Measurements from ENCODE around the gene PZP. TPM values are rescaled to one million over a fixed set of nuclear protein-coding genes. Genes with fewer than 3 reads are reported as not detected.

The PZP gene
- total RNA-seq, 1 experiment from 2014 or later = not detected

GRCh38 chr12:9135903-9136310 lies 72.3 kb downstream of the PZP start:
- BruUV-seq (replicated peaks) = no TSS peak
- Mint-ChIP-seq H3K27ac (ENCODE audit: unreplicated experiment) (no peak overlapping the region), H3K36me3 (ENCODE audit: insufficient read depth, unreplicated experiment) (peaks cover 9% of the 10 kb centered on the region), H3K27me3 (ENCODE audit: insufficient read depth, unreplicated experiment) (no peaks in the 10 kb centered on the region), H3K9me3 (ENCODE audit: unreplicated experiment) (peaks cover 70% of the 10 kb centered on the region), H3K4me3 (ENCODE audit: unreplicated experiment) (no peak overlapping the region), H3K4me1 (ENCODE audit: low read depth, unreplicated experiment) (peaks cover 23% of the 10 kb centered on the region)
- no peaks in the 10 kb centered on the region for H3K27me3 ChIP-seq (replicated peaks; ENCODE audit: control insufficient read depth, insufficient read depth, low read length)
- H3K36me3 ChIP-seq (ENCODE audit: control insufficient read depth, insufficient read depth, low read length) = no peaks in the 10 kb centered on the region
- H3K4me1 ChIP-seq = peaks cover 44% of the 10 kb centered on the region
- no peak for TF ChIP-seq CTCF (IDR thresholded peaks at IDR 0.05; ENCODE audit: insufficient read depth in 1 of 2, low read depth in 1 of 2, low read length in 1 of 2, severe bottlenecking in 1 of 2, unreplicated experiment in 1 of 2)
- CTCF ChIA-PET = interaction anchor here (0.8 to 1.1 kb wide), 2 partner anchors 71 to 72 kb away, joined by 4 to 5 read pairs; no protein-coding TSS in a partner anchor
- H3K9me3 ChIP-seq = peaks cover 31% of the 10 kb centered on the region
- no peak for DNase-seq
- POLR2A ChIA-PET = interaction anchor here (1.0 kb wide), 1 partner anchor 22 kb away, joined by 5 read pairs; no protein-coding TSS in a partner anchor
- no peak overlapping the region for H3K4me3 ChIP-seq (ENCODE audit: low read depth, low read length)
- intact Hi-C loops (cut with micrococcal nuclease; ENCODE audit: unreplicated experiment) = no loop called here

DNA sequence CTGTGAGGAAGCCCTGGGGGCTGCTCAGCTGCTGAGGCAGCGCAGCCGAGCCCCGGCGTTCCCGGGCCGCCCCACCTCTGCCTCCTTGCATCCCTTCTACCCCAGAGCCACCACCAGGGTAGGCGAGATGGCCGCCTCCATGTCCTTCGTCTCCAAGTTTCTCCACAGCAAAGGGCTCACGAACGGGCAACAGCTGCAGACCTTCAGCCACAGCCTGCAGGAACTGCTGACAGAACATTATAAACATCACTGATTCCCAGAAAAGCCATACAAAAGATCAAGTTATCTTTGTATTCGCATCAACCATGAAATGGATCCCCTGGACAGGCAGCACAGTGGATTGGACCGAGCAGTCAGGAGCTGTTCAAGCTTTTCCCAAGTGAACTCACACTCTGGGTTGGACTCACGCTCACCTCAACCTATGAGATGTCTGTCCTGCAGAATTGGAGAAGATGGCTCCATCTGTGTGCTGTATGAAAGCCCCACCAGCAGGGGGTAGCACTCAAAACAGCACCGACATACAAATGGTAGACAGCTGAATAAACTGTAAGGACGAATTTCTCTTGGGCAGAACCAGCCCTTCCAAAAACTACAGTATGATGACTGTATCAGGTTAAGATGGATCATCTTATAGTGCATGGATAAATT lies 73.1 kb downstream of the PZP start:
- ChIA-PET POLR2A (interaction anchor here (1.0 kb wide), 1 partner anchor 21 kb away, joined by 5 read pairs; no protein-coding TSS in a partner anchor), CTCF (interaction anchor here (0.8 to 1.1 kb wide), 2 partner anchors 70 to 71 kb away, joined by 4 to 5 read pairs; no protein-coding TSS in a partner anchor)
- no TSS peak for BruUV-seq (replicated peaks)
- peaks cover 28% of the 10 kb centered on the region for H3K9me3 ChIP-seq
- H3K4me1 ChIP-seq = peaks cover 40% of the 10 kb centered on the region
- peak in 1 of 2 experiments; percentile 29 for TF ChIP-seq CTCF (IDR thresholded peaks at IDR 0.05; ENCODE audit: insufficient read depth in 1 of 2, low read depth in 1 of 2, low read length in 1 of 2, severe bottlenecking in 1 of 2, unreplicated experiment in 1 of 2)
- Mint-ChIP-seq H3K4me3 (ENCODE audit: unreplicated experiment) (no peak overlapping the region), H3K9me3 (ENCODE audit: unreplicated experiment) (peaks cover 78% of the 10 kb centered on the region), H3K4me1 (ENCODE audit: low read depth, unreplicated experiment) (peaks cover 23% of the 10 kb centered on the region), H3K27ac (ENCODE audit: unreplicated experiment) (peak overlapping the region; percentile 31), H3K36me3 (ENCODE audit: insufficient read depth, unreplicated experiment) (peaks cover 9% of the 10 kb centered on the region), H3K27me3 (ENCODE audit: insufficient read depth, unreplicated experiment) (no peaks in the 10 kb centered on the region)
- no peak overlapping the region for H3K4me3 ChIP-seq (ENCODE audit: low read depth, low read length)
- no peak for DNase-seq
- H3K27me3 ChIP-seq (replicated peaks; ENCODE audit: control insufficient read depth, insufficient read depth, low read length) = no peaks in the 10 kb centered on the region
- no peaks in the 10 kb centered on the region for H3K36me3 ChIP-seq (ENCODE audit: control insufficient read depth, insufficient read depth, low read length)
- intact Hi-C loops (cut with micrococcal nuclease; ENCODE audit: unreplicated experiment) = no loop called here

- intact Hi-C loops (cut with micrococcal nuclease; ENCODE audit: unreplicated experiment) = loop anchor here (2.0 kb wide), 1 partner anchor 19 kb away; the partner anchor contains the start of gene A2M
- Mint-ChIP-seq H3K9me3 (ENCODE audit: unreplicated experiment) (peaks cover 69% of the 10 kb centered on the region), H3K36me3 (ENCODE audit: insufficient read depth, unreplicated experiment) (peaks cover 5% of the 10 kb centered on the region), H3K4me1 (ENCODE audit: low read depth, unreplicated experiment) (peaks cover 23% of the 10 kb centered on the region), H3K27me3 (ENCODE audit: insufficient read depth, unreplicated experiment) (no peaks in the 10 kb centered on the region), H3K4me3 (ENCODE audit: unreplicated experiment) (no peak overlapping the region), H3K27ac (ENCODE audit: unreplicated experiment) (peak overlapping the region; percentile 48)
- H3K4me1 ChIP-seq = peaks cover 39% of the 10 kb centered on the region
- no peak for TF ChIP-seq CTCF (IDR thresholded peaks at IDR 0.05; ENCODE audit: insufficient read depth in 1 of 2, low read depth in 1 of 2, low read length in 1 of 2, severe bottlenecking in 1 of 2, unreplicated experiment in 1 of 2)
- peaks cover 19% of the 10 kb centered on the region for H3K9me3 ChIP-seq
- H3K4me3 ChIP-seq (ENCODE audit: low read depth, low read length) = no peak overlapping the region
- H3K36me3 ChIP-seq (ENCODE audit: control insufficient read depth, insufficient read depth, low read length) = no peaks in the 10 kb centered on the region
- no TSS peak for BruUV-seq (replicated peaks)
- POLR2A ChIA-PET = no interaction called here
- no peak for DNase-seq
- CTCF ChIA-PET = interaction anchor here (1.5 kb wide), 1 partner anchor 69 kb away, joined by 3 read pairs; no protein-coding TSS in a partner anchor
- H3K27me3 ChIP-seq (replicated peaks; ENCODE audit: control insufficient read depth, insufficient read depth, low read length) = no peaks in the 10 kb centered on the region
Measured at GRCh38 chr12:9133216-9133916, 74.8 kb downstream of the PZP start.

All from Caco-2 (cell line).